MM.1S (cell line): ENCODE measurements around the gene LRRC75B.

ENCODE experiments used
- EZH2 ChIP-seq: fragments of 300-600 bp; sonication (generic); optimal IDR thresholded peaks from 2 replicates; pipeline ENCODE3; 2017; ENCODE audit warnings: low read depth, mild to moderate bottlenecking, antibody characterized with exemption, low read length, mixed read lengths
- TF ChIP-seq, protein P1 (sequence below): fragments of 300-600 bp; sonication (generic); IDR thresholded peaks from 2 replicates; pipeline ENCODE4 v1.5.1; 2016; ENCODE audit warnings: antibody characterized with exemption, low read length, mixed read lengths

DNA sequence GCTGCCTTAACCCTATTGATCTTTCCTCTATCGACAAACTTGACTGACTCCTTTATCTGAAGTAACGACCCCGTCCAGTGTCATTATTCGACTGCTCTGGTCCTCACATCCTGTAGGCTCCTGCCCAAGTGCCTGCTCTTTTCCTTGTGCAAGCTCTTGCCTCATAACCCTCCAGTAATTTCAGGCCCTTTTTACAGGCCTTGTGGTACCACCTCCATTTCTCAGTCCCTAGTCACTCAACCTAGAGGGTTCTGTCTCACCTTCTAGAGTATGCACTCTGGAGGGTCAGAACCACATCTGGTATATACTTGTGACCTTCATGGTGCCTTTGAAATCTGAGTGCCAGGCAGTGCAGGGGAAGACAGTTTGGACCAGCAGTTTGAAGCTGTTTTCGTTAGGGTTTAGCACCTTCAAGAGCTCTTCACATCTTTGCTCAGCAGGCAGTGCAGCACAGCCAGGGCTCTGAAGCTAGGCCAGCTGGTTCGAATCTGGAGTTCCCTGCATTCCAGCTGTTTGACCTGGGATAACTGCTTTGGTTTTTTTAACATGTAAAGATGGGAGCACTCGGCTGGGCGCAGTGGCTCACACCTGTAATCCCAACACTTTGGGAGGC is 25.9 kb downstream of the LRRC75B start:
- TF ChIP-seq, protein P1, sequence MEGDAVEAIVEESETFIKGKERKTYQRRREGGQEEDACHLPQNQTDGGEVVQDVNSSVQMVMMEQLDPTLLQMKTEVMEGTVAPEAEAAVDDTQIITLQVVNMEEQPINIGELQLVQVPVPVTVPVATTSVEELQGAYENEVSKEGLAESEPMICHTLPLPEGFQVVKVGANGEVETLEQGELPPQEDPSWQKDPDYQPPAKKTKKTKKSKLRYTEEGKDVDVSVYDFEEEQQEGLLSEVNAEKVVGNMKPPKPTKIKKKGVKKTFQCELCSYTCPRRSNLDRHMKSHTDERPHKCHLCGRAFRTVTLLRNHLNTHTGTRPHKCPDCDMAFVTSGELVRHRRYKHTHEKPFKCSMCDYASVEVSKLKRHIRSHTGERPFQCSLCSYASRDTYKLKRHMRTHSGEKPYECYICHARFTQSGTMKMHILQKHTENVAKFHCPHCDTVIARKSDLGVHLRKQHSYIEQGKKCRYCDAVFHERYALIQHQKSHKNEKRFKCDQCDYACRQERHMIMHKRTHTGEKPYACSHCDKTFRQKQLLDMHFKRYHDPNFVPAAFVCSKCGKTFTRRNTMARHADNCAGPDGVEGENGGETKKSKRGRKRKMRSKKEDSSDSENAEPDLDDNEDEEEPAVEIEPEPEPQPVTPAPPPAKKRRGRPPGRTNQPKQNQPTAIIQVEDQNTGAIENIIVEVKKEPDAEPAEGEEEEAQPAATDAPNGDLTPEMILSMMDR, result no peak
- no peak for TF ChIP-seq EZH2
